HEK293T (cell line): Measurements from ENCODE around the gene PSENEN.
"Not testable (repeated sequence)": the region's sequence is repeated elsewhere in the genome, so short reads cannot be mapped to it uniquely, and the experiment has no call there.

Source experiments
- CTCF ChIA-PET: fragments of 350-600 bp; formaldehyde crosslinking; extraction: SDS; loops from one replicate; lab custom pipeline; 2021; ENCODE audit warnings: antibody characterized with exemption, inconsistent platforms; lab: Yijun Ruan, JAX
- POLR2A ChIA-PET: fragments of 350-600 bp; formaldehyde crosslinking; extraction: SDS; loops from one replicate; lab custom pipeline; 2020; ENCODE audit warnings: antibody characterized with exemption, inconsistent platforms; lab: Yijun Ruan, JAX
- DNase-seq: peaks from one replicate; pipeline ENCODE4 v3.0.0; 2012; ENCODE audit warnings: mixed read lengths; ENCODE audit errors: extremely low spot score
- ARNT ChIP-seq: fragments of 450-650 bp; IDR thresholded peaks from 2 replicates; pipeline ENCODE4 v1.6.1; 2017; ENCODE audit warnings: mild to moderate bottlenecking
- BHLHE40 ChIP-seq: fragments of 450-650 bp; IDR thresholded peaks from 2 replicates; pipeline ENCODE4 v1.6.1; 2016; ENCODE audit warnings: mild to moderate bottlenecking, moderate library complexity, borderline replicate concordance
- CTBP1 ChIP-seq: fragments of 450-650 bp; IDR thresholded peaks from 2 replicates; pipeline ENCODE4 v1.6.1; 2016; ENCODE audit warnings: borderline replicate concordance
- ELF4 ChIP-seq: fragments of 450-650 bp; IDR thresholded peaks from 2 replicates; pipeline ENCODE4 v1.6.1; 2017; ENCODE audit warnings: antibody characterized with exemption
- FOXA1 ChIP-seq: fragments of 450-650 bp; IDR thresholded peaks from 2 replicates; pipeline ENCODE4 v1.6.1; 2016; ENCODE audit warnings: mild to moderate bottlenecking
- FOXK2 ChIP-seq: fragments of 450-650 bp; IDR thresholded peaks from 2 replicates; pipeline ENCODE4 v1.6.1; 2016; ENCODE audit warnings: mild to moderate bottlenecking
- FOXM1 ChIP-seq: fragments of 450-650 bp; IDR thresholded peaks from 2 replicates; pipeline ENCODE4 v1.6.1; 2017; ENCODE audit warnings: mild to moderate bottlenecking, borderline replicate concordance
- HDGF ChIP-seq: fragments of 450-650 bp; IDR thresholded peaks from 2 replicates; pipeline ENCODE4 v1.6.1; 2017; ENCODE audit warnings: antibody characterized with exemption, borderline replicate concordance
- L3MBTL2 ChIP-seq: fragments of 450-650 bp; conservative IDR thresholded peaks from 2 replicates; pipeline ENCODE4 v1.6.1; 2016; ENCODE audit warnings: mild to moderate bottlenecking
- LEF1 ChIP-seq: fragments of 450-650 bp; IDR thresholded peaks from 2 replicates; pipeline ENCODE4 v1.6.1; 2017; ENCODE audit warnings: mild to moderate bottlenecking, borderline replicate concordance
- NFRKB ChIP-seq: fragments of 450-650 bp; IDR thresholded peaks from 2 replicates; pipeline ENCODE4 v1.6.1; 2016; ENCODE audit warnings: mild to moderate bottlenecking, moderate library complexity
- PKNOX1 ChIP-seq: fragments of 450-650 bp; IDR thresholded peaks from 2 replicates; pipeline ENCODE4 v1.6.1; 2016
- SP1 ChIP-seq: fragments of 450-650 bp; IDR thresholded peaks from 2 replicates; pipeline ENCODE4 v1.6.1; 2017
- SUZ12 ChIP-seq: fragments of 450-650 bp; IDR thresholded peaks from 2 replicates; pipeline ENCODE4 v1.6.1; 2016; ENCODE audit warnings: mild to moderate bottlenecking
- TARDBP ChIP-seq: fragments of 450-650 bp; IDR thresholded peaks from 2 replicates; pipeline ENCODE4 v1.6.1; 2016
- ZNF384 ChIP-seq: fragments of 450-650 bp; IDR thresholded peaks from 2 replicates; pipeline ENCODE4 v1.6.1; 2016

PSENEN gene

DNA sequence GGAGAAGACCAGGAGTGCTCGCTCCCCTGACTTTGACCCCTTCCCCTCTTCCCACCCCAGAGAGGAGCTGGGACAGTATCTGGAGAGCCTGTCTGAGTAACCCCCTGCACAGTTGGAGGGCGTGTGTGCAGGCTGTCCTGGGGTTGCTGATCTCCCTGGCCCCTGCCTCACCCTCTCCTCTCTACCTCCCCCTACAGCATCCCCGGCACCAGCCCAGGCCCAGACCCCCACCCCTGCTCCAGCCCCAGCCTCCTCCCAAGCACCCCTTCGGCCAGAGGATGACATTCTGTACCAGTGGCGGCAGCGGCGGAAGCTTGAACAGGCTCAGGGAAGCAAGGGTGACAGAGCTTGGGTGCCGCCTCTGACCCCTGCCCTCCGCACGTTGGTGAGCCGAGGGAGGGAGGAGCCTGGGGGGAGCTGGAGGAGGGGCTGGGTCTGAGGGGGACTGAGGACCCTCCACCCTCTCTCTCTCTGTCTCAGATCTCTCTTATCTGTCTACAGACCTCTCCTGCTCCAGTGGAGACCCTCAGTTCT is 21.2 kb downstream of the PSENEN start:
- POLR2A ChIA-PET = interaction anchor here (0.8 to 1.2 kb wide), 3 partner anchors 19 to 26 kb away, joined by 3 to 4 read pairs (median 3); partner anchors contain the start of genes LIN37, PSENEN and U2AF1L4
- CTCF ChIA-PET = no interaction called here
- TF ChIP-seq TARDBP (no peak), HDGF (no peak), FOXM1 (no peak), L3MBTL2 (no peak), ARNT (no peak), NFRKB (no peak), SP1 (no peak), LEF1 (no peak), BHLHE40 (no peak), FOXK2 (no peak), ELF4 (no peak), SUZ12 (no peak), FOXA1 (no peak), ZNF384 (no peak), CTBP1 (no peak), PKNOX1 (no peak)
- no peak for DNase-seq

DNA sequence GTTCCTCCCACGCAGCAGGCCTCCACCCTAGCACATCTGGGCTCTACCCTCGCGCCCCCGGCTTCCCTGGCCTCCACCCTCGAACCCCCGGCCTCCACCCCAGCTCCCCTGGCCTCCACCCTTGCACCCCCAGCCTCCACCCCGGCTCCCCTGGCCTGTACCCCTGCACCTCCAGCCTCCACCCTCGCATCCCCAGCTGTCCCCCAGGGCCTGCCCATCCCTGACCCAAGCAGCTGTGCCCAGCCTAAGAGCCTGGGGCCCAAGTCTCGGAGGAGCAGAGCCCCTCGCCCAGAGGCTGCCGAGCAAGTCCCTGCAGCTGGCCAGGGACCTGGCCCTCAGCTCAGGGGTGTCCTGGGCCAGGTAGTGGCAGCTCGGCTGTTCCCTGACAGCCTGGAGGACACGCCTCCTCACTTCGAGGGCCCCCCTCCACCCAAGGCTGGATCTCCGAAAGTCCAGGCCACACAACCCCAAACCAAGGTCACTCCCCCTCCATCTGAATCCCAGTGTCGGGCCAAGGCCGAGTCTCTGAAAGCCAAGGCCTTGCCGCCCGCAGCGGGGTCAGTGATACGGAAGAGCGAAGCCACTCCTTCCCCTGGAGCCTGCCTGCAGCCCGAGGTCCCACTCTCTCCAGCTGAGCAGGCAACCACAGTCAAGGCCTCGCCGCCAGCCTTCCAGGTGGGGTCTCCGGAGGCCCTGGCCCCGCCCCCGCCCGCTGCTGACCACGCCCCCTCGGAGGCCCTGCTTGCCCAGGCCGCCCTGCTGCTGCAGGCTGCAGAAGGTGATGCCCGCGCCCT is 22.0 kb downstream of the PSENEN start:
- ChIA-PET CTCF (no interaction called here), POLR2A (interaction anchor here (0.9 to 1.2 kb wide), 2 partner anchors 19 to 27 kb away, joined by 3 to 4 read pairs; partner anchors contain the start of gene LIN37)
- DNase-seq = no peak
- TF ChIP-seq FOXA1 (no peak), NFRKB (no peak), ZNF384 (no peak)

DNA sequence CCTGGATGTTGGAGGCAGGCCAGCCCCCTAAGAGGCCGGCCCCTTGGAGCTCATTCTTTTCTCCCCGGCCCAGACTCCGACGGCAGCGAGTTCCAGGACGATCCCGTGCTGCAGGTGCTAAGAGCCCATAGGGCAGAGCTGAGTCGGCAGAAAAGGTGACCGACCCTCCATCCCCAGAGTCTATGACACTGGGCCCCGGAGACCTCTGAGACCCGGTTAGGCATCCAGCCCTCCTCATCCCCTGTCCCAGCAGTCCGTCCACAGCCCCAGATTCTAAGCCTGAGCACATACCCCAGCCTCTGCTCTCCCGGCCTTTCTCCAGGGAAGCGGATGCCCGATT is 22.6 kb downstream of the PSENEN start:
- ChIA-PET POLR2A (no interaction called here), CTCF (no interaction called here)
- DNase-seq = no peak
- TF ChIP-seq CTBP1 = no peak

DNA sequence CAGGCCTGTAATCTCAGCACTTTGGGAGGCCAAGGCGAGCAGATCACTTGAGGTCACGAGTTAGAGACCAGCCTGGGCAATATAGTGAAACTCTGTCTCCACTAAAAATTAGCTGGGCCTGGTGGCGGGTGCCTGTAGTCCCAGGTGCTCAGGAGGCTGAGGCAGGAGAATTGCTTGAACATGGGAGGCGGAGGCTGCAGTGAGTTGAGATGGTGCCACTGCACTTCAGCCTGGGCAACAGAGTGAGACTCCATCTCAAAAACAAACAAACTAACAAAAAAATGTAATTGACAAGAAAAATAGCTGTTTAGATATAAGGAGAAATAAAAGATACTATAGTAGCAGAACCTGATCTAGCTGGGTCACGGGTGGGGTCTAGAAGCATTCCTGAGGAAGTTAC is 26.9 kb downstream of the PSENEN start:
- CTCF ChIA-PET, DNase-seq: not testable (repeated sequence)
- POLR2A ChIA-PET = interaction anchor here (1.6 kb wide), 1 partner anchor 24 kb away, joined by 9 read pairs; the partner anchor contains the start of gene LIN37

- no peak for DNase-seq
- POLR2A ChIA-PET = interaction anchor here (0.5 to 1.6 kb wide), 3 partner anchors 16 to 27 kb away, joined by 3 to 9 read pairs (median 3); partner anchors contain the start of genes HSPB6 and LIN37
- CTCF ChIA-PET = no interaction called here
- TF ChIP-seq BHLHE40 (no peak), L3MBTL2 (no peak), PKNOX1 (no peak), TARDBP (no peak), CTBP1 (no peak), LEF1 (no peak), NFRKB (no peak), ELF4 (no peak), SUZ12 (no peak), HDGF (no peak), FOXA1 (no peak), FOXK2 (no peak), SP1 (no peak)
Observed at GRCh38 chr19:35773020-35773806, 27.8 kb downstream of the PSENEN start.

DNA sequence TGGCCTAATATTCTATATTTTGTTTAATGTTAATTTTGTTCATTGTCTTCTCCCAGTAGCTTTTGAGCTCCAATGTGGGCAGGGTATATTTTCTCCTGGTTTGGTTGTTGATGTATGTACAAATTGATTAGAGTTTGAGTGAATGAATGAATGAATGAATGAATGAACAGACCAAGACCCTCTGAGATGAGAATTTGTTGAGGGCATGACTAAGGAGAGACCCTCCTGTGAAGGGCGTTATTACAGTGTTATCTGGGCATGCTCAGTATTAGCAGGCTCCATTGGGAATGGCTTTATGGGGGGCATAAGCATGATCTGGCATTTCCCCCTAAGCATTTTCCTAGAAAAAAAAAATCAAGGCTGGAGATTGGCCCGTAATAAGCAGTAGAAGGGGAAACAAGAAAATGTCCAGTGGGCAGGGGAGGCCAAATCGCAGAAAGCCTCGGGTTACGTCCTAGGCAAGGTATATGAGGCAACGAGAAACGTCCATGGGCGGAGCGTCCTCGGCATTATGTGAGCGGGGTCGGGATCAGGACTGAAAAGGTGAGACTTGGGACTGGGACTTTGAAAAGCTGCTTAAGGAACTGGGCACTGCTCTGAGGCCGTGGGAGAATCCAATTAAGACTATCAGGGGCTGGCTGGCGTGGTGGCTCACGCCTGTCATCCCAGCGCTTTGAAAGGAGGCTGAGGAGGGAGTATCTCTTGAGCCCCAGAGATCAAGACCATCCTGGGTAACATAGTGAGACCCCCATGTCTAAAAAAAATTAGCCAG is 29.0 kb downstream of the PSENEN start:
- POLR2A ChIA-PET = interaction anchor here (0.9 to 1.0 kb wide), 2 partner anchors 17 to 26 kb away, joined by 3 to 6 read pairs; partner anchors contain the start of genes HSPB6 and LIN37
- TF ChIP-seq BHLHE40 (no peak), ARNT (no peak)
- no peak for DNase-seq
- CTCF ChIA-PET = no interaction called here

GRCh38 chr19:35775046-35775297 is 29.5 kb downstream of the PSENEN start:
- ChIA-PET POLR2A (interaction anchor here (0.9 kb wide), 1 partner anchor 27 kb away, joined by 6 read pairs; the partner anchor contains the start of gene LIN37), CTCF (no interaction called here)
- DNase-seq = no peak
- TF ChIP-seq SP1 (no peak), ZNF384 (no peak), L3MBTL2 (0 out of 2 replicates have a peak, but pooled peaks have one; percentile 24)
